Loucy (cell line): ENCODE data around the gene OR9A2.

Experiments
- H2AFZ ChIP-seq: fragments of 200-600 bp; sonication (generic); 2 replicates; pipeline ENCODE4 v1.6.0; 2016; ENCODE audit warnings: antibody characterized with exemption, mild to moderate bottlenecking, low read length, moderate library complexity
- H3F3A ChIP-seq: fragments of 200-600 bp; 2 replicates; pipeline ENCODE4 v1.6.0; 2016; ENCODE audit warnings: antibody characterized with exemption, low read depth, mild to moderate bottlenecking
- H3K27me3 ChIP-seq: fragments of 200-600 bp; sonication (generic); 2 replicates; pipeline ENCODE4 v1.6.1; 2014; ENCODE audit warnings: low read length, mild to moderate bottlenecking; ENCODE audit not compliant: insufficient read depth, poor library complexity, severe bottlenecking
- H3K36me3 ChIP-seq: fragments of 200-600 bp; sonication (generic); 2 replicates; pipeline ENCODE4 v1.6.1; 2016; ENCODE audit warnings: low read length; ENCODE audit not compliant: insufficient read depth
- H3K4me1 ChIP-seq: fragments of 200-600 bp; sonication (generic); 2 replicates; pipeline ENCODE4 v1.5.1; 2014; ENCODE audit warnings: low read length, mild to moderate bottlenecking; ENCODE audit not compliant: insufficient read depth, poor library complexity, severe bottlenecking
- H3K4me2 ChIP-seq: fragments of 200-600 bp; sonication (generic); 2 replicates; pipeline ENCODE4 v1.6.0; 2014; ENCODE audit warnings: antibody characterized with exemption, low read length, low read depth, mild to moderate bottlenecking; ENCODE audit not compliant: poor library complexity, severe bottlenecking
- H3K4me3 ChIP-seq: fragments of 200-600 bp; sonication (generic); 2 replicates; pipeline ENCODE4 v1.5.1; 2014; ENCODE audit warnings: low read length, mild to moderate bottlenecking, mixed read lengths; ENCODE audit not compliant: poor library complexity, severe bottlenecking
- H3K79me2 ChIP-seq: fragments of 200-600 bp; sonication (generic); 2 replicates; pipeline ENCODE4 v1.6.1; 2014; ENCODE audit warnings: low read length; ENCODE audit not compliant: insufficient read depth
- H3K9ac ChIP-seq: fragments of 200-600 bp; sonication (generic); 2 replicates; pipeline ENCODE4 v1.6.0; 2014; ENCODE audit warnings: mild to moderate bottlenecking, low read depth, low read length, moderate library complexity; ENCODE audit not compliant: poor library complexity, severe bottlenecking
- H3K9me2 ChIP-seq: fragments of 200-600 bp; sonication (generic); replicated peaks from 2 replicates; pipeline ENCODE4 v1.6.1; 2016; ENCODE audit warnings: low read depth, low read length, mixed read lengths
- H3K9me3 ChIP-seq: fragments of 200-600 bp; sonication (generic); 2 replicates; pipeline ENCODE4 v1.6.1; 2014; ENCODE audit warnings: mild to moderate bottlenecking, antibody characterized with exemption, low read length, low read depth; ENCODE audit not compliant: insufficient read depth
- H4K20me1 ChIP-seq: fragments of 200-600 bp; sonication (generic); 2 replicates; pipeline ENCODE4 v1.6.0; 2014; ENCODE audit warnings: antibody characterized with exemption, low read length, mild to moderate bottlenecking; ENCODE audit not compliant: insufficient read depth, poor library complexity, severe bottlenecking
- CTCF ChIP-seq: fragments of 200-600 bp; sonication (generic); conservative IDR thresholded peaks from 2 replicates; pipeline ENCODE4 v1.5.1; 2014; ENCODE audit warnings: mild to moderate bottlenecking, antibody characterized with exemption, low read length
- EZH2phosphoT487 ChIP-seq: fragments of 200-600 bp; IDR thresholded peaks from 2 replicates; pipeline ENCODE4 v1.6.1; 2018; ENCODE audit warnings: antibody characterized with exemption, mild to moderate bottlenecking, moderate library complexity, borderline replicate concordance

Gene OR9A2

GRCh38 chr7:143049362-143049761, 22.4 kb upstream of the OR9A2 start:
- Histone ChIP-seq H3K9me3 (no peaks in the 10 kb centered on the region), H3K4me3 (no peak overlapping the region), H3K9ac (no peak overlapping the region), H3K79me2 (no peaks in the 10 kb centered on the region), H3K9me2 (no peaks in the 10 kb centered on the region), H3K4me2 (no peak overlapping the region), H3K27me3 (no peaks in the 10 kb centered on the region), H2AFZ (no peak overlapping the region), H3F3A (no peaks in the 10 kb centered on the region), H4K20me1 (no peaks in the 10 kb centered on the region), H3K4me1 (peaks cover 16% of the 10 kb centered on the region), H3K36me3 (no peaks in the 10 kb centered on the region)
- TF ChIP-seq EZH2phosphoT487: no peak
- no peak for TF ChIP-seq CTCF

- Histone ChIP-seq H3K79me2 (no peaks in the 10 kb centered on the region), H3K27me3 (no peaks in the 10 kb centered on the region), H3K4me1 (peaks cover 21% of the 10 kb centered on the region), H4K20me1 (no peaks in the 10 kb centered on the region), H3K9me2 (no peaks in the 10 kb centered on the region), H3K4me3 (no peak overlapping the region), H3F3A (no peaks in the 10 kb centered on the region), H3K4me2 (no peak overlapping the region), H3K9ac (no peak overlapping the region), H3K9me3 (no peaks in the 10 kb centered on the region), H3K36me3 (no peaks in the 10 kb centered on the region), H2AFZ (no peak overlapping the region)
- TF ChIP-seq CTCF: no peak
- TF ChIP-seq EZH2phosphoT487: no peak
Measured at GRCh38 chr7:143048827-143049226, 21.9 kb upstream of the OR9A2 start.

- no peaks in the 10 kb centered on the region for H3K79me2 ChIP-seq
- no peaks in the 10 kb centered on the region for H4K20me1 ChIP-seq
- H3F3A ChIP-seq: no peaks in the 10 kb centered on the region
- peaks cover 36% of the 10 kb centered on the region for H3K4me1 ChIP-seq
- H3K9me3 ChIP-seq: no peaks in the 10 kb centered on the region
- H3K9me2 ChIP-seq: no peaks in the 10 kb centered on the region
- H3K27me3 ChIP-seq: no peaks in the 10 kb centered on the region
- no peak for TF ChIP-seq EZH2phosphoT487
- TF ChIP-seq CTCF: no peak
- no peak overlapping the region for H3K4me3 ChIP-seq
- no peaks in the 10 kb centered on the region for H3K36me3 ChIP-seq
- no peak overlapping the region for H3K9ac ChIP-seq
- no peak overlapping the region for H3K4me2 ChIP-seq
- H2AFZ ChIP-seq: no peak overlapping the region
Measured at GRCh38 chr7:143047326-143047725, 20.4 kb upstream of the OR9A2 start.
